Cardiac muscle cell (in vitro differentiated cells and primary cell): ENCODE measurements around the gene SHTN1. TPM values are rescaled to one million over a fixed set of nuclear protein-coding genes. Genes with fewer than 3 reads are reported as not detected.

ENCODE experiments used
- DNase-seq, 2 donors: peaks; one replicate each; pipeline versions ENCODE4 v3.0.0 to v3.0.0-alpha.2; 2010 to 2017; ENCODE audit warnings: low read depth in 1 of 2, low spot score in 1 of 2
- H3K27ac ChIP-seq: fragments of 200-600 bp; sonication (generic); 2 replicates; pipeline ENCODE4 v1.5.1; 2016
- H3K27me3 ChIP-seq: fragments of 200-600 bp; sonication (generic); 2 replicates; pipeline ENCODE4 v1.6.0; 2016; ENCODE audit warnings: control low read depth
- H3K36me3 ChIP-seq: fragments of 200-600 bp; sonication (generic); 2 replicates; pipeline ENCODE4 v1.5.1; 2016; ENCODE audit warnings: control low read depth
- H3K4me1 ChIP-seq: fragments of 200-600 bp; sonication (generic); 2 replicates; pipeline ENCODE4 v1.8.1; 2017; ENCODE audit warnings: low read depth, mild to moderate bottlenecking, mixed run types
- H3K4me3 ChIP-seq: fragments of 200-600 bp; sonication (generic); 2 replicates; pipeline ENCODE4 v1.5.1; 2016; ENCODE audit warnings: mild to moderate bottlenecking
- H3K9me3 ChIP-seq: fragments of 200-600 bp; sonication (generic); 2 replicates; pipeline ENCODE4 v1.5.1; 2017; ENCODE audit warnings: low read depth, mild to moderate bottlenecking, control low read depth
- CTCF ChIP-seq: IDR thresholded peaks from 2 replicates; pipeline ENCODE4 v1.5.1; 2012; ENCODE audit warnings: low read depth, mild to moderate bottlenecking, low read length
- polyA plus RNA-seq: library from polyadenylated mRNA; unstranded; fragments of >200 nt; fragmentation: Nextera tagmentation; extraction: Ambion mirVana; gene quantifications from 2 replicates; pipeline ENCODE4 v1.2.1, GENCODE V29; 2016
- total RNA-seq: library from RNA; depleted of rRNA; stranded (reverse); fragments of >200 nt; gene quantifications from 2 replicates; pipeline ENCODE4 v1.2.3, GENCODE V29; 2016

Gene SHTN1
- total and polyA plus RNA-seq, 2 experiments from 2014 or later, result 2.9 to 4.1 TPM

GRCh38 chr10:116849248-116850057, 155.5 kb downstream of the SHTN1 start, which contains the start of gene ENO4:
ENO4 (plus strand) TSS chr10:116849499; CDS start chr10:116849567, 68 bp downstream.
- Histone ChIP-seq H3K4me3 (peak within 1 kb of the TSS; percentile 73), H3K9me3 (no peaks in the 10 kb centered on the region), H3K4me1 (peaks cover 4% of the 10 kb centered on the region), H3K27ac (peak within 1 kb of the TSS; percentile 85), H3K27me3 (no peaks in the 10 kb centered on the region), H3K36me3 (no peaks in the 10 kb centered on the region)
- DNase-seq, result peak; percentile 87 to 94
- no peak for TF ChIP-seq CTCF

- H3K4me3 ChIP-seq, result peak overlapping the region; percentile 73
- H3K27ac ChIP-seq, result peak overlapping the region; percentile 85
- no peak for DNase-seq
- H3K36me3 ChIP-seq, result no peaks in the 10 kb centered on the region
- H3K27me3 ChIP-seq, result no peaks in the 10 kb centered on the region
- no peaks in the 10 kb centered on the region for H3K9me3 ChIP-seq
- H3K4me1 ChIP-seq, result peaks cover 4% of the 10 kb centered on the region
- no peak for TF ChIP-seq CTCF
These were observed 156.1 kb downstream of the SHTN1 start for GRCh38 chr10:116848944-116849247.

GRCh38 chr10:116848032-116848943, 156.7 kb downstream of the SHTN1 start:
- Histone ChIP-seq H3K36me3 (no peaks in the 10 kb centered on the region), H3K27me3 (no peaks in the 10 kb centered on the region), H3K27ac (peak overlapping the region; percentile 85), H3K4me1 (peaks cover 4% of the 10 kb centered on the region), H3K9me3 (no peaks in the 10 kb centered on the region), H3K4me3 (peak overlapping the region; percentile 73)
- DNase-seq, result no peak
- TF ChIP-seq CTCF, result no peak

- Histone ChIP-seq H3K27ac (no peak overlapping the region), H3K36me3 (no peaks in the 10 kb centered on the region), H3K27me3 (no peaks in the 10 kb centered on the region), H3K9me3 (no peaks in the 10 kb centered on the region), H3K4me3 (no peak overlapping the region), H3K4me1 (peaks cover 4% of the 10 kb centered on the region)
- no peak for DNase-seq
- no peak for TF ChIP-seq CTCF
These were observed 159.2 kb downstream of the SHTN1 start for GRCh38 chr10:116845823-116846222.

- DNase-seq, result no peak
- TF ChIP-seq CTCF, result no peak
- no peak overlapping the region for H3K27ac ChIP-seq
These were observed 164.5 kb downstream of the SHTN1 start for GRCh38 chr10:116840389-116841075.

More at GRCh38 chr10:116840389-116841075, 164.5 kb downstream of the SHTN1 start:
- Histone ChIP-seq H3K4me3 (no peak overlapping the region), H3K9me3 (no peaks in the 10 kb centered on the region), H3K27me3 (peaks cover under 1% of the 10 kb centered on the region), H3K4me1 (peaks cover 9% of the 10 kb centered on the region), H3K36me3 (no peaks in the 10 kb centered on the region)
